HepG2 (cell line): ENCODE data around the gene RAC3. TPM values are rescaled to one million over a fixed set of nuclear protein-coding genes. Genes with fewer than 3 reads are reported as not detected.
A peak's percentile ranks its signal among the peaks of the same experiment; 100 is the strongest.

ENCODE experiments used
- BRCA1 ChIP-seq: sonication (generic); formaldehyde crosslinking; IDR thresholded peaks from 2 replicates; pipeline ENCODE4 v1.4.0; 2020; ENCODE audit warnings: missing genetic modification reagents
- BRF2 ChIP-seq: sonication (generic); formaldehyde crosslinking; IDR thresholded peaks from 2 replicates; pipeline ENCODE4 v1.8.1; 2022; ENCODE audit warnings: mild to moderate bottlenecking, missing genetic modification reagents
- ERF ChIP-seq: IDR thresholded peaks from 2 replicates; pipeline ENCODE4 v1.6.1; 2018; ENCODE audit warnings: missing biosample characterization, missing genetic modification reagents
- FOXK1 ChIP-seq: sonication (generic); formaldehyde crosslinking; IDR thresholded peaks from 2 replicates; pipeline ENCODE4 v1.4.0; 2020; ENCODE audit warnings: low read depth, missing genetic modification reagents, borderline replicate concordance
- SRSF1 ChIP-seq: fragments of 200-400 bp; formaldehyde crosslinking; optimal IDR thresholded peaks from 2 replicates; pipeline ENCODE3; 2017; ENCODE audit warnings: mild to moderate bottlenecking, low read depth, low read length, moderate library complexity
- ZBTB40 ChIP-seq, 2 experiments: fragments of 450-650 bp in 1 of 2; sonication (generic) in 1 of 2; formaldehyde crosslinking in 1 of 2; IDR thresholded peaks; 2 replicates each; pipeline versions ENCODE4 v1.6.1 to v1.8.0; 2016 to 2022; ENCODE audit warnings: antibody characterized with exemption in 1 of 2, mild to moderate bottlenecking in 1 of 2, missing genetic modification reagents in 1 of 2
- ZNF138 ChIP-seq: sonication (generic); formaldehyde crosslinking; IDR thresholded peaks from 2 replicates; pipeline ENCODE4 v1.5.0; 2020; ENCODE audit warnings: mild to moderate bottlenecking, low read depth, missing genetic modification reagents
- polyA plus RNA-seq, 8 experiments: library from polyadenylated mRNA; depleted of rRNA in 3 of 8; stranded (reverse) in 7 of 8; unstranded in 1 of 8; fragments of >200 nt; fragmentation: Illumina TruSeq in 4 of 8; extraction: Trizol in 4 of 8; gene quantifications; 2 replicates each; pipeline versions ENCODE4 v1.2.1 to v1.2.3, GENCODE V29; 2011 to 2016; ENCODE audit warnings: low read depth in 4 of 8, missing spikeins in 1 of 8, mixed read lengths in 1 of 8; ENCODE audit not compliant: insufficient read depth in 1 of 8
- total RNA-seq, 5 experiments: library from RNA; depleted of rRNA; stranded (reverse); fragments of >200 nt; fragmentation: Illumina TruSeq; extraction: Trizol; gene quantifications; 2 replicates each; pipeline ENCODE4 v1.2.3, GENCODE V29; 2016; ENCODE audit warnings: low read depth in 1 of 5
- TF ChIP-seq, protein P1 (sequence below): sonication (generic); formaldehyde crosslinking; IDR thresholded peaks from 2 replicates; pipeline ENCODE4 v1.4.0; 2020; ENCODE audit warnings: missing genetic modification reagents
- TF ChIP-seq, protein P2 (sequence below): sonication (generic); formaldehyde crosslinking; IDR thresholded peaks from 2 replicates; pipeline ENCODE4 v1.9.0; 2021; ENCODE audit warnings: missing genetic modification reagents, borderline replicate concordance
- TF ChIP-seq, protein P3 (sequence below): sonication (generic); formaldehyde crosslinking; IDR thresholded peaks from 2 replicates; pipeline ENCODE4 v1.4.0; 2020; ENCODE audit warnings: mild to moderate bottlenecking, low read depth, missing genetic modification reagents

Gene RAC3
- total and polyA plus RNA-seq, 2 of the 13 experiments (the other 11 are each of a cell fraction or from before 2014, with no cell fraction given): 10.5 to 21.3 TPM

- TF ChIP-seq ZBTB40 (IDR thresholded peaks at IDR 0.05) (no peak), ZBTB40 (CRISPR knock-in tag; IDR thresholded peaks at IDR 0.05) (peak; percentile 88), ZNF138 (CRISPR knock-in tag) (no peak; the same call in 1 of the 2 replicates), SRSF1 (peak; percentile 24), BRCA1 (CRISPR knock-in tag) (0 out of 2 replicates have a peak, but pooled peaks have one; percentile 20), BRF2 (CRISPR knock-in tag) (no peak), FOXK1 (CRISPR knock-in tag) (peak; percentile 11; the same call in 1 of the 2 replicates), ERF (CRISPR knock-in tag) (peak; percentile 85)
- TF ChIP-seq, protein P1, sequence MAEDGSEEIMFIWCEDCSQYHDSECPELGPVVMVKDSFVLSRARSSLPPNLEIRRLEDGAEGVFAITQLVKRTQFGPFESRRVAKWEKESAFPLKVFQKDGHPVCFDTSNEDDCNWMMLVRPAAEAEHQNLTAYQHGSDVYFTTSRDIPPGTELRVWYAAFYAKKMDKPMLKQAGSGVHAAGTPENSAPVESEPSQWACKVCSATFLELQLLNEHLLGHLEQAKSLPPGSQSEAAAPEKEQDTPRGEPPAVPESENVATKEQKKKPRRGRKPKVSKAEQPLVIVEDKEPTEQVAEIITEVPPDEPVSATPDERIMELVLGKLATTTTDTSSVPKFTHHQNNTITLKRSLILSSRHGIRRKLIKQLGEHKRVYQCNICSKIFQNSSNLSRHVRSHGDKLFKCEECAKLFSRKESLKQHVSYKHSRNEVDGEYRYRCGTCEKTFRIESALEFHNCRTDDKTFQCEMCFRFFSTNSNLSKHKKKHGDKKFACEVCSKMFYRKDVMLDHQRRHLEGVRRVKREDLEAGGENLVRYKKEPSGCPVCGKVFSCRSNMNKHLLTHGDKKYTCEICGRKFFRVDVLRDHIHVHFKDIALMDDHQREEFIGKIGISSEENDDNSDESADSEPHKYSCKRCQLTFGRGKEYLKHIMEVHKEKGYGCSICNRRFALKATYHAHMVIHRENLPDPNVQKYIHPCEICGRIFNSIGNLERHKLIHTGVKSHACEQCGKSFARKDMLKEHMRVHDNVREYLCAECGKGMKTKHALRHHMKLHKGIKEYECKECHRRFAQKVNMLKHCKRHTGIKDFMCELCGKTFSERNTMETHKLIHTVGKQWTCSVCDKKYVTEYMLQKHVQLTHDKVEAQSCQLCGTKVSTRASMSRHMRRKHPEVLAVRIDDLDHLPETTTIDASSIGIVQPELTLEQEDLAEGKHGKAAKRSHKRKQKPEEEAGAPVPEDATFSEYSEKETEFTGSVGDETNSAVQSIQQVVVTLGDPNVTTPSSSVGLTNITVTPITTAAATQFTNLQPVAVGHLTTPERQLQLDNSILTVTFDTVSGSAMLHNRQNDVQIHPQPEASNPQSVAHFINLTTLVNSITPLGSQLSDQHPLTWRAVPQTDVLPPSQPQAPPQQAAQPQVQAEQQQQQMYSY (CRISPR knock-in tag): peak; percentile 32; the same call in 1 of the 2 replicates
- TF ChIP-seq, protein P2, sequence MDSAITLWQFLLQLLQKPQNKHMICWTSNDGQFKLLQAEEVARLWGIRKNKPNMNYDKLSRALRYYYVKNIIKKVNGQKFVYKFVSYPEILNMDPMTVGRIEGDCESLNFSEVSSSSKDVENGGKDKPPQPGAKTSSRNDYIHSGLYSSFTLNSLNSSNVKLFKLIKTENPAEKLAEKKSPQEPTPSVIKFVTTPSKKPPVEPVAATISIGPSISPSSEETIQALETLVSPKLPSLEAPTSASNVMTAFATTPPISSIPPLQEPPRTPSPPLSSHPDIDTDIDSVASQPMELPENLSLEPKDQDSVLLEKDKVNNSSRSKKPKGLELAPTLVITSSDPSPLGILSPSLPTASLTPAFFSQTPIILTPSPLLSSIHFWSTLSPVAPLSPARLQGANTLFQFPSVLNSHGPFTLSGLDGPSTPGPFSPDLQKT (CRISPR knock-in tag): no peak
- TF ChIP-seq, protein P3, sequence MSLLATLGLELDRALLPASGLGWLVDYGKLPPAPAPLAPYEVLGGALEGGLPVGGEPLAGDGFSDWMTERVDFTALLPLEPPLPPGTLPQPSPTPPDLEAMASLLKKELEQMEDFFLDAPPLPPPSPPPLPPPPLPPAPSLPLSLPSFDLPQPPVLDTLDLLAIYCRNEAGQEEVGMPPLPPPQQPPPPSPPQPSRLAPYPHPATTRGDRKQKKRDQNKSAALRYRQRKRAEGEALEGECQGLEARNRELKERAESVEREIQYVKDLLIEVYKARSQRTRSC: no peak
Observed at GRCh38 chr17:82003411-82004381, 27.8 kb upstream of the RAC3 start (continued).
